ENCODE data around the gene CADM4.
"Not testable (repeated sequence)": the region's sequence is repeated elsewhere in the genome, so short reads cannot be mapped to it uniquely, and the experiment has no call there.

CADM4 gene

GRCh38 chr19:43639519-43640423, at the start of gene CADM4:
Gene CADM4 (minus strand): TSS chr19:43639850. CDS start chr19:43639790, 60 bp downstream.
- peak; percentile 25 for DNase-seq

- no peak for DNase-seq
Observed at GRCh38 chr19:43688059-43688701, 48.5 kb upstream of the CADM4 start.

GRCh38 chr19:43687660-43687997, 48.0 kb upstream of the CADM4 start:
- DNase-seq: no peak

GRCh38 chr19:43684326-43684725, 44.7 kb upstream of the CADM4 start:
- no peak for DNase-seq

GRCh38 chr19:43683905-43684304, 44.3 kb upstream of the CADM4 start:
- no peak for DNase-seq

GRCh38 chr19:43682824-43683661, 43.4 kb upstream of the CADM4 start:
- DNase-seq: peak; percentile 36

- not testable (repeated sequence) for DNase-seq
Observed at GRCh38 chr19:43682269-43682668, 42.6 kb upstream of the CADM4 start.

- DNase-seq: no peak
Observed at GRCh38 chr19:43681821-43682220, 42.2 kb upstream of the CADM4 start.

- no peak for DNase-seq
Observed at GRCh38 chr19:43678512-43679261, 39.0 kb upstream of the CADM4 start.

- DNase-seq: no peak
Observed at GRCh38 chr19:43675906-43676305, 36.3 kb upstream of the CADM4 start.

GRCh38 chr19:43675269-43675879, 35.7 kb upstream of the CADM4 start:
- DNase-seq: peak; percentile 45

- DNase-seq: peak; percentile 80
Observed at GRCh38 chr19:43674596-43674995, 34.9 kb upstream of the CADM4 start.

GRCh38 chr19:43674183-43674582, 34.5 kb upstream of the CADM4 start:
- no peak for DNase-seq

GRCh38 chr19:43673637-43674036, 34.0 kb upstream of the CADM4 start:
- DNase-seq: no peak

- no peak for DNase-seq
Observed at GRCh38 chr19:43672061-43672679, 32.5 kb upstream of the CADM4 start.

- DNase-seq: peak; percentile 100
Observed at GRCh38 chr19:43668406-43669109, 28.9 kb upstream of the CADM4 start.

GRCh38 chr19:43667876-43668405, 28.3 kb upstream of the CADM4 start:
- DNase-seq: no peak

- DNase-seq: no peak
Observed at GRCh38 chr19:43667126-43667875, 27.7 kb upstream of the CADM4 start.

GRCh38 chr19:43664018-43664417, 24.4 kb upstream of the CADM4 start:
- peak; percentile 35 for DNase-seq

GRCh38 chr19:43662487-43662886, 22.8 kb upstream of the CADM4 start:
- peak; percentile 23 for DNase-seq

Data from OCI-M1 (cell line).